Endothelial cell (in vitro differentiated cells): Measurements from ENCODE around the gene KBTBD6. TPM values are rescaled to one million over a fixed set of nuclear protein-coding genes. Genes with fewer than 3 reads are reported as not detected.

Experiments
- DNase-seq: peaks from one replicate; pipeline ENCODE4 v3.0.0; 2021; ENCODE audit warnings: low spot score
- H3K27ac Mint-ChIP-seq: one replicate; pipeline ENCODE4 v1.8.0; 2021; ENCODE audit warnings: mixed read lengths, inconsistent platforms; ENCODE audit not compliant: unreplicated experiment
- H3K27me3 Mint-ChIP-seq: one replicate; pipeline ENCODE4 v1.8.0; 2021; ENCODE audit warnings: mild to moderate bottlenecking, moderate library complexity, mixed read lengths, inconsistent platforms; ENCODE audit not compliant: unreplicated experiment
- H3K36me3 Mint-ChIP-seq: one replicate; pipeline ENCODE4 v1.8.0; 2021; ENCODE audit warnings: mild to moderate bottlenecking, low read depth, mixed read lengths, inconsistent platforms; ENCODE audit not compliant: unreplicated experiment
- H3K4me1 Mint-ChIP-seq: one replicate; pipeline ENCODE4 v1.8.0; 2021; ENCODE audit warnings: mild to moderate bottlenecking, mixed read lengths, inconsistent platforms; ENCODE audit not compliant: unreplicated experiment
- H3K4me3 Mint-ChIP-seq: one replicate; pipeline ENCODE4 v1.8.0; 2021; ENCODE audit warnings: mild to moderate bottlenecking, mixed read lengths, inconsistent platforms; ENCODE audit not compliant: unreplicated experiment
- H3K9me3 Mint-ChIP-seq: one replicate; pipeline ENCODE4 v1.8.0; 2021; ENCODE audit warnings: mixed read lengths, inconsistent platforms; ENCODE audit not compliant: unreplicated experiment
- CTCF ChIP-seq: fragments of 200-600 bp; sonication (generic); IDR thresholded peaks from one replicate; pipeline ENCODE4 v1.5.0; 2021; ENCODE audit warnings: antibody characterized with exemption; ENCODE audit not compliant: unreplicated experiment
- total RNA-seq: library from RNA; stranded (reverse); fragmentation: NEBNext Ultra II Directional; extraction: Animal tissue kit (Norgen Biotek cat#: 25700); gene quantifications from one replicate; pipeline ENCODE4 v1.2.1, GENCODE V29; 2021; ENCODE audit not compliant: unreplicated experiment

KBTBD6 gene
- total RNA-seq, 1 donor from 2014 or later, result 5.3 TPM

DNA sequence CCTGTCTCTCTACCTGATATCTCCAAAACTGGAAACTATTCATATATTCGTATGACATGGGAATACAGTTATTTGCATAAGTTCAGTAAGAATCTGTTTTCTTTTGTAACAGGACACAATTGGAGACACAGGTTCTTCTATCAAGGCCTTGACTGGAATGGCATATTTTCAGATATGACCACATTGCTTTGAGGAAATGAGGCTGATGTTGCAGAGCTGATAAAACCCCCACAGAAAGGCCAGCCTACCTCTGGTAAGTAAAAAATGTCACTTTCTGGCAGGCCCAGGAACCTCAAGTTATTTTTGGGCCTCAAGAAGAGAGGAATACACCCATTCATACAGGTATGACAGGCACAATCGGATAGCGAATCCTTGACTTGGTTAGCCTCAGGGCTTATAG lies 29.5 kb upstream of the KBTBD6 start:
- no peak for DNase-seq
- Mint-ChIP-seq H3K9me3 (no peaks in the 10 kb centered on the region), H3K27me3 (no peaks in the 10 kb centered on the region), H3K27ac (no peak overlapping the region), H3K4me1 (no peaks in the 10 kb centered on the region), H3K4me3 (no peak overlapping the region), H3K36me3 (no peaks in the 10 kb centered on the region)
- TF ChIP-seq CTCF, result no peak

DNA sequence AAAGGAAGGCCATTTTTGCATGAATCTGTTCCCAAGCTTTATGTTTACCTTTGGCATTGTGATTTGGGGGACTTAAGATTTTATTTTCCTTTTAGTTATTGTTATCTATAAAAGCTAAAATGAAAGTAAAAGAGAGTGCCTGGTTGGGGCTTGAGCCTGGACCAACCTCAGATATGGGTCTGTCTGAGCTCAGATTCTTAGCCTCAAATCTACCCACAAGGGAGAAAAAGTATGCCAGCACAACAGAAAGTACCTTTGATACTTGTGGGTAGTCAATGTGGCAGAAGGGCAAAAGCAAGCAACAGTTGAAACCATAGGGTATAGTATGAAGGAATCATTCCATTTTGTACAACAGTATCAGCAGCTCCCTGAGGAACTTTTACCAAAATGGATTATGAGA lies 26.6 kb upstream of the KBTBD6 start:
- no peaks in the 10 kb centered on the region for H3K27me3 Mint-ChIP-seq
- no peaks in the 10 kb centered on the region for H3K36me3 Mint-ChIP-seq
- no peaks in the 10 kb centered on the region for H3K4me1 Mint-ChIP-seq
- TF ChIP-seq CTCF, result no peak
- no peak overlapping the region for H3K4me3 Mint-ChIP-seq
- H3K27ac Mint-ChIP-seq, result no peak overlapping the region
- DNase-seq, result no peak
- no peaks in the 10 kb centered on the region for H3K9me3 Mint-ChIP-seq

- TF ChIP-seq CTCF, result no peak
- Mint-ChIP-seq H3K27me3 (no peaks in the 10 kb centered on the region), H3K4me1 (no peaks in the 10 kb centered on the region), H3K9me3 (no peaks in the 10 kb centered on the region), H3K27ac (no peak overlapping the region), H3K4me3 (no peak overlapping the region), H3K36me3 (no peaks in the 10 kb centered on the region)
- no peak for DNase-seq
Observed at GRCh38 chr13:41157048-41157717, 24.6 kb upstream of the KBTBD6 start.

DNA sequence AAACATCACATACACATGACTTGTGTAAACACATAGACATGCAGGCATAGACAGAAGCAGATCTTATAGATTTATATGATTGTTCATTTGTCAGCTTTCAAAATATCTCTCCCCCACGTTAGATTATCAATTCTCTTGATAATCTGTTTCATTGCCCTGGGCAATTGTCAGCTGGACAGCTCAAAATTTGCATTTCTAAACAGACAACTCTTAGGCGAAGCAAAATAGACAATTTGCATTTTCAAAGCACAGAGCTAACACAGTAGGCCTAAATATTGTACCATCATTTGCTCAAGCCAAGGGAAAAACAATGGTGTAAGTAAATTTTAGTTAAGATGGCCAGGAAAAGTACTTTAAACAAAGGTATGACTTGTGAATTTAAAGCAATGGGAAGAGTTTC lies 24.0 kb upstream of the KBTBD6 start:
- Mint-ChIP-seq H3K36me3 (no peaks in the 10 kb centered on the region), H3K9me3 (no peaks in the 10 kb centered on the region), H3K4me1 (no peaks in the 10 kb centered on the region), H3K27me3 (no peaks in the 10 kb centered on the region), H3K27ac (no peak overlapping the region), H3K4me3 (no peak overlapping the region)
- TF ChIP-seq CTCF, result no peak
- DNase-seq, result no peak

- Mint-ChIP-seq H3K4me3 (no peak overlapping the region), H3K9me3 (peaks cover 16% of the 10 kb centered on the region), H3K27ac (no peak overlapping the region), H3K36me3 (peaks cover 18% of the 10 kb centered on the region), H3K27me3 (peaks cover 2% of the 10 kb centered on the region), H3K4me1 (no peaks in the 10 kb centered on the region)
- no peak for DNase-seq
- no peak for TF ChIP-seq CTCF
Observed at GRCh38 chr13:41154042-41154441, 21.4 kb upstream of the KBTBD6 start.
